ENCODE data around the gene DPF3.

The DPF3 gene

GRCh38 chr14:72736786-72737559 lies 156.9 kb downstream of the DPF3 start:
- H3K4me1 ChIP-seq (ENCODE audit: control insufficient read depth, insufficient read depth, low read length): peaks cover 12% of the 10 kb centered on the region
- H3K9ac ChIP-seq (ENCODE audit: low read length): no peak overlapping the region
- no peak for DNase-seq (ENCODE audit: low read depth)
- H3K27me3 ChIP-seq (replicated peaks; ENCODE audit: control insufficient read depth, insufficient read depth, low read length): no peaks in the 10 kb centered on the region
- H3K9me3 ChIP-seq (ENCODE audit: control insufficient read depth, low read length): no peaks in the 10 kb centered on the region
- no peaks in the 10 kb centered on the region for H3K36me3 ChIP-seq (ENCODE audit: control insufficient read depth, insufficient read depth, low read length, severe bottlenecking)
- peak overlapping the region; percentile 24 for H3K4me3 ChIP-seq (ENCODE audit: low read length)

DNA sequence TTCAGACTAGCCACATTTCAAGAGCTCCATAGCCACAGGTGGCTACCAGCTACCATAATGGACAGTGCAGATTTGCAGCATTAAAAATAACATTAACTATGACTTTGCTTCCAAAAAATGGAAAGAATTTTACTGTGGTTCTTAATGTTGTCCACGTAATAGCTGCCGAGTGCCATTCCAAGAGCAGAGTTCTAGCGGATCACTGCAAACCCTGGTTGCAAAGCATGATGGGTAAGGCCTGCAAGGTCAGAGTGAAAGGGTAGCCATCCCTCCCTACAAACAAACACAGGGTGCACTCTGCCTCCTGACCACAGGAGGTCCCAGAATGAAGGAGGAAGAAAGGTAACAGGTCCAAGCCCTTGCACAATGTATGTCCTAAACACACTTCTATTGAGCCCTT lies 157.6 kb downstream of the DPF3 start:
- no peaks in the 10 kb centered on the region for H3K27me3 ChIP-seq (replicated peaks; ENCODE audit: control insufficient read depth, insufficient read depth, low read length)
- H3K9me3 ChIP-seq (ENCODE audit: control insufficient read depth, low read length): no peaks in the 10 kb centered on the region
- peaks cover 12% of the 10 kb centered on the region for H3K4me1 ChIP-seq (ENCODE audit: control insufficient read depth, insufficient read depth, low read length)
- H3K36me3 ChIP-seq (ENCODE audit: control insufficient read depth, insufficient read depth, low read length, severe bottlenecking): no peaks in the 10 kb centered on the region
- H3K9ac ChIP-seq (ENCODE audit: low read length): no peak overlapping the region
- peak; percentile 42 for DNase-seq (ENCODE audit: low read depth)
- no peak overlapping the region for H3K4me3 ChIP-seq (ENCODE audit: low read length)

DNA sequence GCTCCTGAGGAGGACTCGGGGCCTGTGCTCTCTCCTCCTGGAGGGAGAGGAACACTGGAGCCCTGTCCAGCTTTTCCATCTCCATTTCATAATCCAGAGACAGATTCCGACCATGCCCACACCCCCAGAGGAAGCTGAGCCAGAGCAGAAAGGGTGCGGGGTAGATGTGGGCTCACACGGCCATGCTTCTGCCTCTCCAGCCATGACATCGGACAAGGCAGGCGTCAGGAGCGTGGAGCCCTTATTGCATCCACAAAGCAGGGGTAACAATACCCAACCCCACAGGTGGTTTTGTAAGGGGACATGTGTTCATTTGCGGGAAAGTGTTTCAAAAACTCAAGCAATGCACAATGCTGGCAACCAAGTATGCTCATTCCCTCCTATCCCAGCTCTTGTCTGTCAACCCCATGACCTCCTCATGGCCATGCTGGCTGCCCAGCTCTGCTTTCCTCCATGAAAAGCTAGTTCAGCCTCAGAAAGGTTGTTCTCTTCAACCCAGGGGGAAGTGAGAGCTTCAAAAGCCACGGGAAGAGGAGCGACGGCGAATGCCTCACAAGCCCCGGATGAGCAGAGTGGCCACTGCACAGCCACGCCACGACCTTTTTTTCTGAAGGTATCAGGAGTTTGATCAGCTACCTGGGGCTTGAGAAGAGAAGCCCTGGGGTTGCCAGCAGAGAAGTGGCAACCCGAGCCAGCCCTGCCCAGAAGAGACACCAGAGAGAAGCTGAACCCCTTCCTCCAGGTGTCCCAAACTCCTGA lies 161.7 kb downstream of the DPF3 start:
- DNase-seq (ENCODE audit: low read depth): no peak
- H3K9me3 ChIP-seq (ENCODE audit: control insufficient read depth, low read length): no peaks in the 10 kb centered on the region
- H3K4me1 ChIP-seq (ENCODE audit: control insufficient read depth, insufficient read depth, low read length): peaks cover 10% of the 10 kb centered on the region
- H3K36me3 ChIP-seq (ENCODE audit: control insufficient read depth, insufficient read depth, low read length, severe bottlenecking): no peaks in the 10 kb centered on the region
- no peak overlapping the region for H3K9ac ChIP-seq (ENCODE audit: low read length)
- H3K4me3 ChIP-seq (ENCODE audit: low read length): no peak overlapping the region
- H3K27me3 ChIP-seq (replicated peaks; ENCODE audit: control insufficient read depth, insufficient read depth, low read length): no peaks in the 10 kb centered on the region

DNA sequence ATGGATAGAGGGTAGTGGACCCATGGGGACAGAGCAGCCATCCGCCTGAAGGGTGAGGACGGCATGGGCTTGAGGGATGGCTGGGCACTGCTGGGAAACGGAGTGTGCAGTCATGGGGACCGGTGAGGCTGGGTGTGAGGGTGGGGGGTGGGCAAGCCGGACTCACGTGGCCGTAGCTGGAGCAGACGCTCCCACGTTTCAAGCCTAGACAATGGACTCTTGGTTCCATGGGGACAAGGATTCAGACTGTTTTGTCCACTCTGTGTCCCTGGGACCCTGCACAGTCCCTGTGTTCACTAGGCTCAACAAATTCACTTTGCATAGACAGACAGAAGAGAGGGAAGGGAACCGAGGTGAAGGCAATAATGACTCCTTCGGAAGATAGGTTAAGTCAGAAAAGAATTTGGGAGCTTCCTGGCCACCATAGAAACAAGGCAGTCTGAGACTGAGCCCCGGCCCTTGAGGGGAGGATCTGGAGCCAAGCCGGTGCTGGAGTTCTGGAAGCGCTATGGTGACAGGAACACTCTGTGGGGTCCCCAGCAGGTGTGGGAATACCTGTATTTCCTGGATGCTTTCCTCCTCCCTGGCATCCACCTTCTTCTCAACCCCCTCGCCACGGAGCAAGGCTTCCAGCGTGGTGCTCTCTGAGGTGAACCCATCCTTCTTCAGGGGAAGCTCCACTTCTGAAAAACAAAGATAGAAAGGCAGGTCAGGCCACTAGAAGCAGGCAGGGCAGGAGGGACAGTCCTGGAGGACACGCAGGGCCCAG lies 162.5 kb downstream of the DPF3 start:
- Histone ChIP-seq H3K4me3 (ENCODE audit: low read length) (no peak overlapping the region), H3K9ac (ENCODE audit: low read length) (no peak overlapping the region), H3K9me3 (ENCODE audit: control insufficient read depth, low read length) (no peaks in the 10 kb centered on the region), H3K36me3 (ENCODE audit: control insufficient read depth, insufficient read depth, low read length, severe bottlenecking) (no peaks in the 10 kb centered on the region), H3K27me3 (replicated peaks; ENCODE audit: control insufficient read depth, insufficient read depth, low read length) (no peaks in the 10 kb centered on the region), H3K4me1 (ENCODE audit: control insufficient read depth, insufficient read depth, low read length) (peaks cover 3% of the 10 kb centered on the region)
- no peak for DNase-seq (ENCODE audit: low read depth)

GRCh38 chr14:72730468-72730867 lies 163.4 kb downstream of the DPF3 start:
- H3K9ac ChIP-seq (ENCODE audit: low read length): no peak overlapping the region
- DNase-seq (ENCODE audit: low read depth): no peak
- no peaks in the 10 kb centered on the region for H3K9me3 ChIP-seq (ENCODE audit: control insufficient read depth, low read length)
- no peak overlapping the region for H3K4me3 ChIP-seq (ENCODE audit: low read length)
- no peaks in the 10 kb centered on the region for H3K4me1 ChIP-seq (ENCODE audit: control insufficient read depth, insufficient read depth, low read length)
- H3K36me3 ChIP-seq (ENCODE audit: control insufficient read depth, insufficient read depth, low read length, severe bottlenecking): no peaks in the 10 kb centered on the region
- no peaks in the 10 kb centered on the region for H3K27me3 ChIP-seq (replicated peaks; ENCODE audit: control insufficient read depth, insufficient read depth, low read length)

DNA sequence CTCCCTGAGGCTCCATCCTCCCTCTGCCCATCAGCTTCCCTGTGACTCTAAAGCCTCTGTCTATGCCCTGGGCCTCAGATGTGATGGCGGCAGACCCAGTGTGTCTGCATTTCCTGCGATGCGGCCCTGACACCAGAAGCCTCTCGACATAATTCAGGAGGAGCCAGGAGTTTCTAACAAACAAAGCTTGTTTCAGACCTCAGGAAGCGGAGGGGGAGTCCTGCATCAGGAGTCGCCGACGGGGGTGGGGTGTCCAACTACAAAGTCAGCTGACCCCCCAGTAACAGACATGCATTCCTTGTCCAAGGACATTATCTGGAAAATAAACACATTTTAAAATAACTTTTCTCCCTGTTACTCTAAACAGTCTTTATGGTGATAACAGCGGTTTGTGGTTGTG lies 167.5 kb downstream of the DPF3 start:
- H3K9ac ChIP-seq (ENCODE audit: low read length): no peak overlapping the region
- no peak overlapping the region for H3K4me3 ChIP-seq (ENCODE audit: low read length)
- peaks cover 13% of the 10 kb centered on the region for H3K4me1 ChIP-seq (ENCODE audit: control insufficient read depth, insufficient read depth, low read length)
- H3K36me3 ChIP-seq (ENCODE audit: control insufficient read depth, insufficient read depth, low read length, severe bottlenecking): no peaks in the 10 kb centered on the region
- H3K27me3 ChIP-seq (replicated peaks; ENCODE audit: control insufficient read depth, insufficient read depth, low read length): no peaks in the 10 kb centered on the region
- no peak for DNase-seq (ENCODE audit: low read depth)
- no peaks in the 10 kb centered on the region for H3K9me3 ChIP-seq (ENCODE audit: control insufficient read depth, low read length)

DNA sequence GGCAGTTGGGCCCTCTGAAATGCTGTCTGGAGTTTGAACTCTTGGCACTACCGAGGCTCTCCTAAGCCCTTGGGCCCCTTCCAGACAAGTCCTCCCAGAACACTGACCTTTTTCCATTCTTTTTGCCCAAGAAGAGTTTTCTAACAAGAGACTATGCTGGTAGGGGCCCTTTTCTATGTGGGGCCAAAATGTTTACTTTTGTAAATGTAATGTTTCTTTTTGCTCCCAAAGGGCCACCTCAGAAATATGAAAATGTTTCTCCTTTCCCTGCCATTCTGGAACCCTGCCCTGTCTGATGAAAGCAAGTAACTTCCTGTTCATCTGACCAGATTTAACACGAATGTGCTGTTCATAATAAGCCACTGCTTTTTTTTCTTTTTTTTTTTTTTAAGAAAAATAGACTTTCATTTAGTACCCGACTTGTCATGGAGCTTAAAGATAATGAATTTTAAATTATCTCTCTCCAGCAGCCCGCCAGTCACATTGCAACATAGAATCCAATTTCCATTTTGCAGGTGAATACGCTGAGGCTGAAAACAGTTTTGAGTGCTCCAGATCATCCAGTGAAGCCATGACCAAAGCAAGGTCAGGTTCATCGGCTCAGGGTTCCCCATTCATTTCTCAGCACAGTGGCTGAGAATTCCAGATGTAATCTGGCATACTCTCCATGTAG lies 169.9 kb downstream of the DPF3 start:
- Histone ChIP-seq H3K9ac (ENCODE audit: low read length) (peak overlapping the region; percentile 29), H3K4me1 (ENCODE audit: control insufficient read depth, insufficient read depth, low read length) (peaks cover 13% of the 10 kb centered on the region), H3K27me3 (replicated peaks; ENCODE audit: control insufficient read depth, insufficient read depth, low read length) (no peaks in the 10 kb centered on the region), H3K9me3 (ENCODE audit: control insufficient read depth, low read length) (no peaks in the 10 kb centered on the region), H3K36me3 (ENCODE audit: control insufficient read depth, insufficient read depth, low read length, severe bottlenecking) (no peaks in the 10 kb centered on the region), H3K4me3 (ENCODE audit: low read length) (peak overlapping the region; percentile 43)
- DNase-seq (ENCODE audit: low read depth): peak; percentile 66

DNA sequence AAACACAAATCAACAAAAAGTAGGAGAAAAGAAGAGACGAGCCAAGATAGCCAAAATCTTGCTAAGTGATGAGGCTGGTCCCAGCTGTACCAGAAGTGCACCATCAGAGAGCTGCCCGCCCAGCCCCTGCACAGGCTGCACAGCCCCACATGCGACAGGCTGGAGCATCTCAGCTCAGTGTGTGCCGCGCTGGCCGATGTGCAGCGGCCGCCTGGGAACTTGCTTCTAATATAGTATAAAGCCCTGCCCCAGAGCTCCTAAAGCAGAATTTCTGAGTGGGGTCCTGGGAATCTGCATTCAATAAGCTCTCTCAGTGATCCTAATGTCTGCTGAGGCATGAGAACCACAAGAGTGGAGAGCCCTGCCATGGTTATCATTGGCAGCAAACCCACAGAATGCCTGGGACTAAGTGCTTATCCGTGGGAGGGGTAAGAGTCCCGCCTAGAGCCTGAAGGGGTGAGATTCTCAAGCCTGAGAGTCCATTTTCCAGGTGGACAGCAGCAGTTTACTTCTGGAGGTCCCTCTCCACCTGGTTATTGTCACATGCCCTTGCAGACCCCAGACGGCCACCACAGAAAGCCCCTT lies 171.6 kb downstream of the DPF3 start:
- no peak overlapping the region for H3K9ac ChIP-seq (ENCODE audit: low read length)
- no peak overlapping the region for H3K4me3 ChIP-seq (ENCODE audit: low read length)
- H3K36me3 ChIP-seq (ENCODE audit: control insufficient read depth, insufficient read depth, low read length, severe bottlenecking): no peaks in the 10 kb centered on the region

GRCh38 chr14:72721083-72721482 lies 172.8 kb downstream of the DPF3 start:
- Histone ChIP-seq H3K9me3 (ENCODE audit: control insufficient read depth, low read length) (no peaks in the 10 kb centered on the region), H3K36me3 (ENCODE audit: control insufficient read depth, insufficient read depth, low read length, severe bottlenecking) (no peaks in the 10 kb centered on the region), H3K27me3 (replicated peaks; ENCODE audit: control insufficient read depth, insufficient read depth, low read length) (no peaks in the 10 kb centered on the region), H3K9ac (ENCODE audit: low read length) (no peak overlapping the region), H3K4me3 (ENCODE audit: low read length) (no peak overlapping the region), H3K4me1 (ENCODE audit: control insufficient read depth, insufficient read depth, low read length) (peaks cover 13% of the 10 kb centered on the region)
- DNase-seq (ENCODE audit: low read depth): no peak

More for the DNA sequence above, 171.6 kb downstream of the DPF3 start:
- no peaks in the 10 kb centered on the region for H3K27me3 ChIP-seq (replicated peaks; ENCODE audit: control insufficient read depth, insufficient read depth, low read length)
- peaks cover 13% of the 10 kb centered on the region for H3K4me1 ChIP-seq (ENCODE audit: control insufficient read depth, insufficient read depth, low read length)
- H3K9me3 ChIP-seq (ENCODE audit: control insufficient read depth, low read length): no peaks in the 10 kb centered on the region
- DNase-seq (ENCODE audit: low read depth): no peak

GRCh38 chr14:72717220-72717619 lies 176.7 kb downstream of the DPF3 start:
- Histone ChIP-seq H3K4me3 (ENCODE audit: low read length) (no peak overlapping the region), H3K9ac (ENCODE audit: low read length) (no peak overlapping the region), H3K27me3 (replicated peaks; ENCODE audit: control insufficient read depth, insufficient read depth, low read length) (no peaks in the 10 kb centered on the region), H3K36me3 (ENCODE audit: control insufficient read depth, insufficient read depth, low read length, severe bottlenecking) (no peaks in the 10 kb centered on the region), H3K4me1 (ENCODE audit: control insufficient read depth, insufficient read depth, low read length) (no peaks in the 10 kb centered on the region), H3K9me3 (ENCODE audit: control insufficient read depth, low read length) (no peaks in the 10 kb centered on the region)
- no peak for DNase-seq (ENCODE audit: low read depth)
